Thoracic aorta (tissue), 2 donors: Measurements from ENCODE around the gene CHRNB1. TPM values are rescaled to one million over a fixed set of nuclear protein-coding genes. Genes with fewer than 3 reads are reported as not detected.

Experiments
- ATAC-seq: fragments of 150-250 bp; one replicate; pipeline ENCODE4 v1.8.0; 2017; ENCODE audit warnings: low read depth; ENCODE audit not compliant: insufficient number of reproducible peaks, low FRiP score
- DNase-seq: peaks from one replicate; pipeline ENCODE4 v3.0.0-alpha.2; 2020; ENCODE audit warnings: low spot score
- H3K27ac ChIP-seq, 2 donors: fragments of 200-600 bp; sonication (generic); 1 replicate in 1 of 2; 2 replicates in 1 of 2; pipeline ENCODE4 v1.5.1; 2016; ENCODE audit warnings: mild to moderate bottlenecking in 2 of 2, moderate library complexity in 2 of 2
- H3K27me3 ChIP-seq: fragments of 200-600 bp; sonication (generic); replicated peaks from 2 replicates; pipeline ENCODE4 v1.6.0; 2016; ENCODE audit warnings: mild to moderate bottlenecking; ENCODE audit not compliant: insufficient read depth
- H3K36me3 ChIP-seq: fragments of 200-600 bp; sonication (generic); one replicate; pipeline ENCODE4 v1.5.1; 2016
- H3K4me1 ChIP-seq, 2 donors: fragments of 200-600 bp; sonication (generic); 1 replicate in 1 of 2; 2 replicates in 1 of 2; pipeline versions ENCODE4 v1.5.1 to v1.6.0; 2016; ENCODE audit warnings: low read depth in 2 of 2, mild to moderate bottlenecking in 1 of 2; ENCODE audit not compliant: control insufficient read depth in 1 of 2
- H3K4me3 ChIP-seq: fragments of 200-600 bp; sonication (generic); 2 replicates; pipeline ENCODE4 v1.5.1; 2016; ENCODE audit warnings: mild to moderate bottlenecking
- H3K9me3 ChIP-seq: fragments of 200-600 bp; sonication (generic); 2 replicates; pipeline ENCODE4 v1.5.1; 2016
- CTCF ChIP-seq: fragments of 200-600 bp; sonication (generic); IDR thresholded peaks from one replicate; pipeline ENCODE4 v1.5.1; 2019; ENCODE audit warnings: antibody characterized with exemption
- total RNA-seq, 2 donors: library from RNA; depleted of rRNA; stranded (reverse); fragments of >200 nt; gene quantifications; one replicate each; pipeline versions ENCODE4 v1.1.0 to v1.2.3, GENCODE V29; 2016

CHRNB1 gene
- total RNA-seq, 2 donors from 2014 or later: 11.6 to 17.6 TPM

GRCh38 chr17:7437950-7438614 lies 6.8 kb upstream of the CHRNB1 start:
- no peak for DNase-seq
- ATAC-seq: no peak
- H3K4me1 ChIP-seq: peaks cover 25 to 53% of the 10 kb centered on the region in 2 donors
- peaks cover 5% of the 10 kb centered on the region for H3K27me3 ChIP-seq
- no peaks in the 10 kb centered on the region for H3K36me3 ChIP-seq
- H3K27ac ChIP-seq: no peak overlapping the region
- no peaks in the 10 kb centered on the region for H3K9me3 ChIP-seq
- H3K4me3 ChIP-seq: peak overlapping the region; percentile 83
- no peak for TF ChIP-seq CTCF

- H3K27me3 ChIP-seq: peaks cover 5% of the 10 kb centered on the region
- TF ChIP-seq CTCF: no peak
- no peak for DNase-seq
- H3K9me3 ChIP-seq: no peaks in the 10 kb centered on the region
- no peaks in the 10 kb centered on the region for H3K36me3 ChIP-seq
- peaks cover 25 to 54% of the 10 kb centered on the region in 2 donors for H3K4me1 ChIP-seq
- H3K27ac ChIP-seq: peak overlapping the region in 1 of 2 donors; percentile 38
- ATAC-seq: no peak
- peak overlapping the region; percentile 83 for H3K4me3 ChIP-seq
Observed at GRCh38 chr17:7438656-7439460, 6.0 kb upstream of the CHRNB1 start.

GRCh38 chr17:7439462-7440112 lies 5.3 kb upstream of the CHRNB1 start, which contains the start of gene FGF11:
Gene FGF11 (plus strand): TSS chr17:7439512. CDS start chr17:7439621, 109 bp downstream.
- H3K9me3 ChIP-seq: no peaks in the 10 kb centered on the region
- peaks cover 27 to 61% of the 10 kb centered on the region in 2 donors for H3K4me1 ChIP-seq
- peaks cover 5% of the 10 kb centered on the region for H3K27me3 ChIP-seq
- no peak for TF ChIP-seq CTCF
- peak within 1 kb of the TSS; percentile 83 for H3K4me3 ChIP-seq
- no peak for ATAC-seq
- no peak for DNase-seq
- peak within 1 kb of the TSS in 1 of 2 donors; percentile 38 for H3K27ac ChIP-seq
- H3K36me3 ChIP-seq: no peaks in the 10 kb centered on the region

GRCh38 chr17:7440113-7440833 lies 4.6 kb upstream of the CHRNB1 start:
- peak overlapping the region; percentile 63 for H3K4me3 ChIP-seq
- TF ChIP-seq CTCF: no peak
- H3K9me3 ChIP-seq: no peaks in the 10 kb centered on the region
- H3K27me3 ChIP-seq: peaks cover 5% of the 10 kb centered on the region
- H3K36me3 ChIP-seq: no peaks in the 10 kb centered on the region
- H3K27ac ChIP-seq: no peak overlapping the region
- ATAC-seq (no peak), DNase-seq (no peak)
- peaks cover 32 to 66% of the 10 kb centered on the region in 2 donors for H3K4me1 ChIP-seq
